IMR-90 (cell line): ENCODE measurements around the gene CAVIN2. TPM values are rescaled to one million over a fixed set of nuclear protein-coding genes. Genes with fewer than 3 reads are reported as not detected.

Experiments used
- ATAC-seq: fragments of 200-7000 bp; cut with Tn5 transposase; 2 replicates; pipeline ENCODE4 v1.9.1; 2020; ENCODE audit warnings: low read depth, mild to moderate bottlenecking, moderate library complexity
- BruUV-seq: library from RNA; stranded (reverse); fragments of 400-500 nt; replicated peaks from 2 replicates; lab custom pipeline; 2021; lab: Mats Ljungman, UMichigan
- CTCF ChIA-PET: fragments of 300-600 bp; formaldehyde crosslinking; extraction: SDS; loops from one replicate; lab custom pipeline; 2021; ENCODE audit warnings: antibody characterized with exemption; lab: Yijun Ruan, JAX
- POLR2A ChIA-PET: fragments of 300-600 bp; sonication (Branson Sonifier 250); formaldehyde crosslinking; loops from one replicate; lab custom pipeline; 2022; ENCODE audit warnings: antibody characterized with exemption; ENCODE audit not compliant: unreplicated experiment; lab: Charles Lee
- DNase-seq: peaks from one replicate; pipeline ENCODE4 v3.0.0; 2013
- H2AFZ ChIP-seq: replicated peaks from 2 replicates; pipeline ENCODE3; 2013; ENCODE audit warnings: low read length, mild to moderate bottlenecking; ENCODE audit not compliant: poor library complexity
- H2AK5ac ChIP-seq: 2 replicates; pipeline ENCODE4 v1.6.1; 2013; ENCODE audit warnings: low read depth, low read length, inconsistent platforms
- H2AK9ac ChIP-seq: replicated peaks from 2 replicates; pipeline ENCODE3; 2013; ENCODE audit warnings: mild to moderate bottlenecking, low read depth, low read length, moderate library complexity; ENCODE audit not compliant: poor library complexity
- H2BK120ac ChIP-seq: 2 replicates; pipeline ENCODE4 v1.6.1; 2013; ENCODE audit warnings: low read depth, low read length, inconsistent platforms
- H2BK15ac ChIP-seq: 3 replicates; pipeline ENCODE4 v1.6.1; 2013; ENCODE audit warnings: low read depth, low read length, inconsistent platforms
- H2BK20ac ChIP-seq: 2 replicates; pipeline ENCODE4 v1.6.1; 2013; ENCODE audit warnings: low read depth, mild to moderate bottlenecking, inconsistent platforms, low read length, moderate library complexity
- H2BK5ac ChIP-seq: 2 replicates; pipeline ENCODE4 v1.6.1; 2013; ENCODE audit warnings: mild to moderate bottlenecking, low read depth, low read length, inconsistent platforms; ENCODE audit not compliant: poor library complexity, severe bottlenecking
- H3K14ac ChIP-seq: replicated peaks from 2 replicates; pipeline ENCODE4 v1.6.1; 2013; ENCODE audit warnings: low read depth, low read length, inconsistent platforms
- H3K18ac ChIP-seq: 2 replicates; pipeline ENCODE4 v1.6.1; 2013; ENCODE audit warnings: low read depth, low read length, control low read depth
- H3K23ac ChIP-seq: 2 replicates; pipeline ENCODE4 v1.6.1; 2013; ENCODE audit warnings: low read depth, low read length, inconsistent platforms
- H3K27ac ChIP-seq: 2 replicates; pipeline ENCODE4 v1.5.1; 2013; ENCODE audit warnings: mild to moderate bottlenecking, control low read depth, low read length; ENCODE audit not compliant: insufficient read depth
- H3K27me3 ChIP-seq: 2 replicates; pipeline ENCODE4 v1.6.1; 2013; ENCODE audit warnings: low read length; ENCODE audit not compliant: control insufficient read depth, insufficient read depth
- H3K36me3 ChIP-seq: 2 replicates; pipeline ENCODE4 v1.6.1; 2013; ENCODE audit warnings: low read length, mixed read lengths; ENCODE audit not compliant: control insufficient read depth, insufficient read depth
- H3K4ac ChIP-seq: 2 replicates; pipeline ENCODE4 v1.6.1; 2013; ENCODE audit warnings: low read depth, low read length, inconsistent platforms
- H3K4me1 ChIP-seq: 2 replicates; pipeline ENCODE4 v1.6.1; 2013; ENCODE audit warnings: low read length, mixed read lengths; ENCODE audit not compliant: control insufficient read depth, insufficient read depth
- H3K4me2 ChIP-seq: 2 replicates; pipeline ENCODE4 v1.6.1; 2013; ENCODE audit warnings: low read depth, mild to moderate bottlenecking, control low read depth, low read length, moderate library complexity
- H3K4me3 ChIP-seq: 2 replicates; pipeline ENCODE4 v1.5.1; 2013; ENCODE audit warnings: low read depth, mild to moderate bottlenecking, control low read depth, low read length, moderate library complexity; ENCODE audit not compliant: insufficient read depth
- H3K56ac ChIP-seq: 2 replicates; pipeline ENCODE4 v1.6.1; 2013; ENCODE audit warnings: low read length, inconsistent platforms; ENCODE audit not compliant: insufficient read depth; ENCODE audit errors: extremely low read depth
- H3K79me1 ChIP-seq, 2 experiments: 2 replicates each; pipeline ENCODE4 v1.6.1; 2013; ENCODE audit warnings: low read length in 2 of 2, inconsistent platforms in 1 of 2, low read depth in 1 of 2
- H3K9ac ChIP-seq: 2 replicates; pipeline ENCODE4 v1.6.1; 2013; ENCODE audit warnings: low read depth, low read length, control low read depth
- H3K9me1 ChIP-seq: 2 replicates; pipeline ENCODE4 v1.6.1; 2013; ENCODE audit warnings: low read length, inconsistent platforms; ENCODE audit not compliant: insufficient read depth
- H3K9me3 ChIP-seq: 2 replicates; pipeline ENCODE4 v1.6.1; 2013; ENCODE audit warnings: low read length; ENCODE audit not compliant: control insufficient read depth, insufficient read depth
- H4K20me1 ChIP-seq: 2 replicates; pipeline ENCODE4 v1.6.1; 2013; ENCODE audit warnings: low read length, inconsistent platforms; ENCODE audit not compliant: insufficient read depth
- H4K5ac ChIP-seq: 2 replicates; pipeline ENCODE4 v1.6.1; 2013; ENCODE audit warnings: mild to moderate bottlenecking, low read depth, low read length, control low read depth
- H4K8ac ChIP-seq, 2 experiments: 2 replicates each; pipeline ENCODE4 v1.6.1; 2013; ENCODE audit warnings: low read depth in 2 of 2, low read length in 2 of 2, control low read depth in 1 of 2, inconsistent platforms in 1 of 2
- H4K91ac ChIP-seq: 2 replicates; pipeline ENCODE4 v1.6.1; 2013; ENCODE audit warnings: low read depth, low read length, inconsistent platforms; ENCODE audit not compliant: insufficient read depth
- BHLHE40 ChIP-seq: fragments of 150-350 bp; IDR thresholded peaks from 2 replicates; pipeline ENCODE4 v1.6.1; 2016; ENCODE audit warnings: mild to moderate bottlenecking, low read depth, low read length
- CHD1 ChIP-seq: IDR thresholded peaks from 2 replicates; pipeline ENCODE4 v1.6.1; 2012; ENCODE audit warnings: low read depth, low read length, improper control_type of control experiment
- FOS ChIP-seq: fragments of 150-350 bp; IDR thresholded peaks from 2 replicates; pipeline ENCODE4 v1.6.1; 2016; ENCODE audit warnings: low read depth, low read length
- MAFK ChIP-seq: IDR thresholded peaks from 2 replicates; pipeline ENCODE4 v1.6.1; 2012; ENCODE audit warnings: low read depth, low read length, improper control_type of control experiment
- MAZ ChIP-seq: IDR thresholded peaks from 2 replicates; pipeline ENCODE4 v1.6.1; 2012; ENCODE audit warnings: low read depth, mild to moderate bottlenecking, low read length, improper control_type of control experiment, moderate library complexity, borderline replicate concordance
- MXI1 ChIP-seq: IDR thresholded peaks from 2 replicates; pipeline ENCODE4 v1.6.1; 2012; ENCODE audit warnings: low read depth, mild to moderate bottlenecking, low read length, moderate library complexity, borderline replicate concordance
- NFE2L2 ChIP-seq: fragments of 150-350 bp; IDR thresholded peaks from 2 replicates; pipeline ENCODE4 v1.6.1; 2016; ENCODE audit warnings: low read depth, mild to moderate bottlenecking, low read length
- POLR2A ChIP-seq: IDR thresholded peaks from 2 replicates; pipeline ENCODE4 v1.6.1; 2012; ENCODE audit warnings: mild to moderate bottlenecking, low read depth, low read length
- RCOR1 ChIP-seq: IDR thresholded peaks from 2 replicates; pipeline ENCODE4 v1.6.1; 2012; ENCODE audit warnings: mild to moderate bottlenecking, low read length, improper control_type of control experiment; ENCODE audit not compliant: insufficient replicate concordance
- RFX5 ChIP-seq: IDR thresholded peaks from 2 replicates; pipeline ENCODE4 v1.8.0; 2012; ENCODE audit warnings: low read depth, mild to moderate bottlenecking, low read length, moderate library complexity
- SMC3 ChIP-seq: fragments of 150-350 bp; IDR thresholded peaks from 2 replicates; pipeline ENCODE4 v1.6.1; 2016; ENCODE audit warnings: low read depth, mild to moderate bottlenecking, antibody characterized with exemption, low read length, moderate library complexity
- WGBS, 2 experiments: methylation state at CpG; one replicate each; pipeline versions ENCODE4 v1.1.5 to v1.1.7; 2013; ENCODE audit warnings: missing lambda C conversion rate in 2 of 2; ENCODE audit not compliant: insufficient read length in 1 of 2; ENCODE audit errors: extremely low coverage in 2 of 2; 5-methylcytosine and 5-hydroxymethylcytosine counted together
- dilution Hi-C: fragments of 300-500 bp; cut with HindIII; formaldehyde crosslinking; loops from one replicate; pipeline ENCODE4 v1.14.3; 2018; ENCODE audit warnings: low sequenced_read_pairs; ENCODE audit not compliant: unreplicated experiment
- in situ Hi-C: fragments of 300-500 bp; cut with MboI; formaldehyde crosslinking; loops from 3 replicates; pipeline ENCODE4 v1.14.3; 2019; ENCODE audit warnings: low sequenced_read_pairs, inconsistent platforms, mixed read lengths
- intact Hi-C: fragments of 100-400 bp; cut with micrococcal nuclease; formaldehyde crosslinking; loops from 2 replicates; pipeline ENCODE4 v1.10.0; 2022
- polyA plus RNA-seq, 3 experiments: library from polyadenylated mRNA; depleted of rRNA; stranded (reverse); fragments of >200 nt; gene quantifications; 2 replicates each; pipeline ENCODE4 v1.2.3, GENCODE V29; 2012; ENCODE audit warnings: low replicate concordance in 1 of 3
- total RNA-seq: library from RNA; depleted of rRNA; stranded (reverse); fragments of >200 nt; gene quantifications from 2 replicates; pipeline ENCODE4 v1.2.3, GENCODE V29; 2012
- TF ChIP-seq, protein P1 (sequence below): fragments of 150-350 bp; IDR thresholded peaks from 2 replicates; pipeline ENCODE4 v1.6.1; 2016; ENCODE audit warnings: low read depth, mild to moderate bottlenecking, low read length, moderate library complexity, borderline replicate concordance
- TF ChIP-seq, protein P2 (sequence below): conservative IDR thresholded peaks from 2 replicates; pipeline ENCODE4 v1.5.1; 2012; ENCODE audit warnings: mild to moderate bottlenecking, low read depth, low read length, improper control_type of control experiment
- TF ChIP-seq, protein P3 (sequence below): fragments of 150-350 bp; IDR thresholded peaks from 2 replicates; pipeline ENCODE4 v1.6.1; 2017; ENCODE audit warnings: mild to moderate bottlenecking, antibody characterized with exemption, low read length, low read depth

CAVIN2 gene
- total and polyA plus RNA-seq, 2 of the 4 experiments (the other 2 are of a cell fraction), result 7.7 to 11.5 TPM

DNA sequence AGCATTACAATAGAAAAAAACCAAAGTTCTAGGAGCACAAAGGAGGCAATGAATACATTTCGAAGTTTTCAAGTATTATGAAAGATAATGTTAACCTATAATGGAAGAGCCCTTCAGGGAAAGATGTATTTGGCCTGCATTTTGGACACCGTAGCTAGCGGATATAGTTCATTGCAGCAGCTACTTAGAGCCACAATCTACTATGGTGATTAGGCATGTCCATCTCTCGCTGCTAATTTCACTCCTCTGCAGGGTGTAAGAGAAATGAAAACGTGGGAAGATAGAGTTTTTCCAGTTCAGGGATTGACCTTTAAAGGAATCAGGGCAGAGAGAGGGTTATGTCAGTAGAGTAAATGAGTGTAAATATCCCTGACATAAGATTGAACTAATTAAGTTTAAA, 8.5 kb upstream of the CAVIN2 start:
- no peaks in the 10 kb centered on the region for H3K9me1 ChIP-seq
- TF ChIP-seq MAZ (no peak), POLR2A (no peak), NFE2L2 (no peak), FOS (no peak), RFX5 (no peak), MXI1 (no peak), SMC3 (no peak), RCOR1 (no peak), CHD1 (no peak), BHLHE40 (no peak), MAFK (no peak)
- TF ChIP-seq, protein P1, sequence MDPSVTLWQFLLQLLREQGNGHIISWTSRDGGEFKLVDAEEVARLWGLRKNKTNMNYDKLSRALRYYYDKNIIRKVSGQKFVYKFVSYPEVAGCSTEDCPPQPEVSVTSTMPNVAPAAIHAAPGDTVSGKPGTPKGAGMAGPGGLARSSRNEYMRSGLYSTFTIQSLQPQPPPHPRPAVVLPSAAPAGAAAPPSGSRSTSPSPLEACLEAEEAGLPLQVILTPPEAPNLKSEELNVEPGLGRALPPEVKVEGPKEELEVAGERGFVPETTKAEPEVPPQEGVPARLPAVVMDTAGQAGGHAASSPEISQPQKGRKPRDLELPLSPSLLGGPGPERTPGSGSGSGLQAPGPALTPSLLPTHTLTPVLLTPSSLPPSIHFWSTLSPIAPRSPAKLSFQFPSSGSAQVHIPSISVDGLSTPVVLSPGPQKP, result no peak
- TF ChIP-seq, protein P2, sequence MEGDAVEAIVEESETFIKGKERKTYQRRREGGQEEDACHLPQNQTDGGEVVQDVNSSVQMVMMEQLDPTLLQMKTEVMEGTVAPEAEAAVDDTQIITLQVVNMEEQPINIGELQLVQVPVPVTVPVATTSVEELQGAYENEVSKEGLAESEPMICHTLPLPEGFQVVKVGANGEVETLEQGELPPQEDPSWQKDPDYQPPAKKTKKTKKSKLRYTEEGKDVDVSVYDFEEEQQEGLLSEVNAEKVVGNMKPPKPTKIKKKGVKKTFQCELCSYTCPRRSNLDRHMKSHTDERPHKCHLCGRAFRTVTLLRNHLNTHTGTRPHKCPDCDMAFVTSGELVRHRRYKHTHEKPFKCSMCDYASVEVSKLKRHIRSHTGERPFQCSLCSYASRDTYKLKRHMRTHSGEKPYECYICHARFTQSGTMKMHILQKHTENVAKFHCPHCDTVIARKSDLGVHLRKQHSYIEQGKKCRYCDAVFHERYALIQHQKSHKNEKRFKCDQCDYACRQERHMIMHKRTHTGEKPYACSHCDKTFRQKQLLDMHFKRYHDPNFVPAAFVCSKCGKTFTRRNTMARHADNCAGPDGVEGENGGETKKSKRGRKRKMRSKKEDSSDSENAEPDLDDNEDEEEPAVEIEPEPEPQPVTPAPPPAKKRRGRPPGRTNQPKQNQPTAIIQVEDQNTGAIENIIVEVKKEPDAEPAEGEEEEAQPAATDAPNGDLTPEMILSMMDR, result no peak
- TF ChIP-seq, protein P3, sequence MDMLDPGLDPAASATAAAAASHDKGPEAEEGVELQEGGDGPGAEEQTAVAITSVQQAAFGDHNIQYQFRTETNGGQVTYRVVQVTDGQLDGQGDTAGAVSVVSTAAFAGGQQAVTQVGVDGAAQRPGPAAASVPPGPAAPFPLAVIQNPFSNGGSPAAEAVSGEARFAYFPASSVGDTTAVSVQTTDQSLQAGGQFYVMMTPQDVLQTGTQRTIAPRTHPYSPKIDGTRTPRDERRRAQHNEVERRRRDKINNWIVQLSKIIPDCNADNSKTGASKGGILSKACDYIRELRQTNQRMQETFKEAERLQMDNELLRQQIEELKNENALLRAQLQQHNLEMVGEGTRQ, result no peak
- H3K36me3 ChIP-seq, result no peaks in the 10 kb centered on the region
- H2BK15ac ChIP-seq, result no peak overlapping the region
- H3K4me3 ChIP-seq, result no peak overlapping the region
- no peak overlapping the region for H2AK5ac ChIP-seq
- no peak overlapping the region for H4K8ac ChIP-seq
- POLR2A ChIA-PET, result no interaction called here
- CTCF ChIA-PET, result no interaction called here
- dilution Hi-C loops (no loop called here), in situ Hi-C loops (no loop called here), intact Hi-C loops (no loop called here)
- no peak overlapping the region for H2AK9ac ChIP-seq
- H2BK20ac ChIP-seq, result no peak overlapping the region
- no peaks in the 10 kb centered on the region for H3K79me1 ChIP-seq
- no peak overlapping the region for H3K18ac ChIP-seq
- no peak overlapping the region for H3K23ac ChIP-seq
- no CpG with 5 or more reads among the region's 5 CpGs for WGBS, 2 experiments
- no peak for DNase-seq
- no peak overlapping the region for H3K4ac ChIP-seq
- H4K20me1 ChIP-seq, result no peaks in the 10 kb centered on the region
- no peak overlapping the region for H4K5ac ChIP-seq
- H3K4me2 ChIP-seq, result no peak overlapping the region
- no peak overlapping the region for H3K9ac ChIP-seq
- H3K27ac ChIP-seq, result no peak overlapping the region
- H3K27me3 ChIP-seq, result no peaks in the 10 kb centered on the region
- H2BK120ac ChIP-seq, result no peak overlapping the region
- no peaks in the 10 kb centered on the region; the same call in 1 of the 2 replicates for H3K9me3 ChIP-seq
- H2AFZ ChIP-seq, result no peak overlapping the region
- no peak overlapping the region for H4K91ac ChIP-seq
- H2BK5ac ChIP-seq, result no peak overlapping the region
- no peak overlapping the region for H3K56ac ChIP-seq
- ATAC-seq, result no peak
- BruUV-seq, result no TSS peak
- H3K14ac ChIP-seq, result no peak overlapping the region
- H3K4me1 ChIP-seq, result peaks cover 2% of the 10 kb centered on the region; the same call in 1 of the 2 replicates
